Renal cortex interstitium (tissue), 11 donors: ENCODE data around the gene XYLT1. TPM values are rescaled to one million over a fixed set of nuclear protein-coding genes. Genes with fewer than 3 reads are reported as not detected.
A peak's percentile ranks its signal among the peaks of the same experiment; 100 is the strongest.
"Not testable (repeated sequence)": the region's sequence is repeated elsewhere in the genome, so short reads cannot be mapped to it uniquely, and the experiment has no call there.

Experiments
- DNase-seq, 11 donors: peaks; one replicate each; pipeline ENCODE4 v3.0.0-alpha.2; 2013; ENCODE audit warnings: low read depth in 9 of 11, low spot score in 4 of 11; ENCODE audit errors: extremely low read depth in 1 of 11
- polyA plus RNA-seq, 3 donors: library from polyadenylated mRNA; unstranded; fragments of 120-200 nt; gene quantifications; one replicate each; pipeline ENCODE4 v1.2.1, GENCODE V29; 2013; ENCODE audit not compliant: insufficient read length in 3 of 3

The XYLT1 gene
- polyA plus RNA-seq, 3 donors: 6.8 to 10.5 (median 7.8) TPM

- DNase-seq: no peak
Observed at GRCh38 chr16:17499223-17499902, 28.6 kb upstream of the XYLT1 start.

- DNase-seq: no peak
Observed at GRCh38 chr16:17497648-17498047, 26.9 kb upstream of the XYLT1 start.

DNA sequence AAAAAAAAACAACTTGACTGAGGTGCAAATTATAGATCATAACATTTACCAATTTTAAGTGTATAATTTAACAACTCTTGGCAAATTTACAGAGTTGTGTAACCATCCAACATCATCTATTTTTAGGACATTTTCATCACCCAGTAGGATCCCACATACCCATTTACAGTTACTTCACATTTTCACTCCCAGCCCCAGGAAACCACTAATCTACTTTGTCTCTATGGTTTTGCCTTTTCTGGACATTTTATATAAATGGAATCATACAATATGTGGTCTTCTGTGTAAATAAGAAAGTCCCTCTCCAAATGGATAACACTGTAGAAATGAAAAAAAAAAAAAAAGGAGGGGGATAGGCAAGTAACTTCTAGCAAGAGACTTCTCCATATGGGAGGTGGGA, 26.1 kb upstream of the XYLT1 start:
- DNase-seq: no peak

DNA sequence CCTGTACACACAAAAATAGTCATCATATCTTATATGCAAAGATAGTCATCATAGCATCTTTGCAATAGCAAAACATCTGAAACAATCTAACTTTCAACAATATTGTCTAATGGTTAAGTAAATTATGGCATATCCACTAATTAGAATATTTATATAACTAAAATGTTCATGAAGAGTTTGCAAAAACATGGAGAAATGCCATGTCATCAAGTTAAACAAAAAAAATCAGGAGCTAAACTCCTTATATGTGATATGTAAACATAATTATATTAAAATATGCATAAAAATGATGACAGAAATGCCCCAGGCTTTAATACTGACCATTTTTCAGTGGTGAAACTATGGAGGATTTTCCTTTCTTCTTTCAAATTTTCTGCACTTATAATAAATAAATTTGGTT, 22.3 kb upstream of the XYLT1 start:
- DNase-seq: no peak

DNA sequence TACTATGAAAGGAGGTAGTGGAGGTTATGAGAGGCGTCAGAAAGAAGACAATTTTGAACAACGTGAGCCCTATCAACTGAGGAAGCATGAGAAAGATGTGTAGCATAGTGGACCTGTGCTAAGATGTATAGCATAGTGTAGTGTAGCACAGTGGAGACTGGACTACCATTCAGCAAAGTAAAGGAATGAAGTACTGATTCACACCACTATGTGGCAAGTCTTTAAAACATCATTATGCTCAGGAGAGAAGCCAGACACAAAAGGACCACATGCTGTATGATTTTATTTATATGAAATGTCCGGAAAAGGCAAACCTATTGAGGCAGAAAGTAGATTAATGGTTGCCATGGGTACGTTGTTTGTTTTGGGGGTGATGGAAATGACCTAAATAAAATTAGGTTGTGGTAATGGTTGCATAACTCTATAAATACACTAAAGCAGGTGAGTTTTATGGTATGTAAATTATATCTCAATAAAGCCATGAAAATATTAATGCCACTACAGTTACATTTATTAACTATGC, 20.4 kb upstream of the XYLT1 start:
- no peak for DNase-seq

DNA sequence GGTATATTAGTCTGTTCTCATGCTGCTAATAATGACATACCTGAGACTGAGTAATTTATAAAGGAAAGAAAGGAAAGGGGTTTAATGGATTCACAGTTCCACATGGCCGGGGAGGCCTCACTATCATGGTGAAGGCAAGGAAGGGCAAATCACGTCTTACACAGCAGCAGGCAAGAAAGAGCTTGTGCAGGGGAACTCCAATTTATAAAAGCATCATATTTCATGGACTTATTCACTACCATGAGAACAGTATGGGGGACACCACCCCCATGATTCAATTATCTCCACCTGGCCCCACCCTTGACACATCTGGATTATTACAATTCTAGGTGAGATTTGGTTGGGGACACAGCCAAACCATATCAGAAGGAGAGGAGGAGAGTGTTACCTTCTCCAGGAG, 17.7 kb upstream of the XYLT1 start:
- no peak for DNase-seq

GRCh38 chr16:17483351-17483750, 12.6 kb upstream of the XYLT1 start:
- DNase-seq: no peak

DNA sequence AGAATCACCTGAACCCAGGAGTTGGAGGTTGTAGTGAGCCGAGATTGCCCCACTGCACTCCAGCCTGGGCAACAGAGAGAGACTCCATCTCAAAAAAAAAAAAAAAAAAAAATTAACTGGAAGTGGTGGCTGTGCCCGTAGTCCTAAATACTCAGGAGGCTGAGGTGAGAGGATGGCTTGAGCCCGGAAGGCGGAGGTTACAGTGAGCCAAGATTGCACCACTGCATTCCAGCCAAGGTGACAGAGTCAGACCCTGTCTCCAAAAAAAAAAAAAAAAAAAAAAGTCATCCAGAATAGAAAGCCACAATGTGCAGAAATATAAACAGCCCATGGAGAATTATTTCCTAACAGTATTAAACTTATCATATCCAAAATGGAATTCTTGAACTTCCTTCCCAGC, 11.6 kb upstream of the XYLT1 start:
- DNase-seq: not testable (repeated sequence)

DNA sequence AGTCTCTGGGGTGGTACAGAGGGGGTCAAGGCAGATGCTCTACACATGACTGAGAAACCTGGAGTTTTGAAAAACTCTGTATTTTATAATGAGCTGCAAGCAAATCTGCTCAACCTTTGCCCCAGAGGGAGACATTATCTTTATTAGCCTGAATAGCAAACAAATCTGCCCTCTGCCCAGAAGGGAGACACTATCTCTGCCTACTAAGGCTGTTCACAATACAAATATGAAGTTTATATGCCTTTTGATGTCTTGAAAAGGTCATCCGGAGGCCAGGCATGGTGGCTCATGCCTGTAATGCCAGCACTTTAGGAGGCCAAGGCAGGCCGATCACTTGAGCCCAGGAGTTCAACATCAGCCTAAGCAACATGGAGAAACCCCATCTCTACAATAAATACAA, 11.0 kb upstream of the XYLT1 start:
- no peak for DNase-seq

- DNase-seq: not testable (repeated sequence)
Observed at GRCh38 chr16:17477260-17477545, 6.4 kb upstream of the XYLT1 start.

- DNase-seq: peak in 4 of 11 donors; percentile 56 to 70 (median 67)
Observed at GRCh38 chr16:17476414-17477259, 5.9 kb upstream of the XYLT1 start.

DNA sequence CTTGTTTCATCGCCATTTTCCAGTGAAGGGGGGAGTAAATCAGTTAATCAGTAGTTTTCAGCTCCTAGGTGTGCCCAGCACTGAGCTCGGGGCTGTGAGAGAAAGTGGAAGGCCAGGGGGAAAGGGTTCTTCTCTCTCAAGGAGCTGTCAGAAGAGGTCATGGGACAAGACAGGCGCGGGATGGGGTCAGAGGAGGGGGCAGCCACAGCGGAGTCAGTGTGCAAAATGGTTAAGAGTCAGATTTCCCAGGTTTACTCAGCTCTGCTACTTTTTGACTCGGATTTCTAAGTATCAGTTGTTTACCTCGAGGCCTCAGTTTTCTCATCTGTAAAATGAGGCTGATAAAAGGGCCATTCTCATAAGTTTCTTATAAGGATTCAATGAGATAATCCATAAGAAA, 4.3 kb upstream of the XYLT1 start:
- DNase-seq: no peak

GRCh38 chr16:17474572-17474971, 3.8 kb upstream of the XYLT1 start:
- no peak for DNase-seq

GRCh38 chr16:17474037-17474436, 3.3 kb upstream of the XYLT1 start:
- no peak for DNase-seq

DNA sequence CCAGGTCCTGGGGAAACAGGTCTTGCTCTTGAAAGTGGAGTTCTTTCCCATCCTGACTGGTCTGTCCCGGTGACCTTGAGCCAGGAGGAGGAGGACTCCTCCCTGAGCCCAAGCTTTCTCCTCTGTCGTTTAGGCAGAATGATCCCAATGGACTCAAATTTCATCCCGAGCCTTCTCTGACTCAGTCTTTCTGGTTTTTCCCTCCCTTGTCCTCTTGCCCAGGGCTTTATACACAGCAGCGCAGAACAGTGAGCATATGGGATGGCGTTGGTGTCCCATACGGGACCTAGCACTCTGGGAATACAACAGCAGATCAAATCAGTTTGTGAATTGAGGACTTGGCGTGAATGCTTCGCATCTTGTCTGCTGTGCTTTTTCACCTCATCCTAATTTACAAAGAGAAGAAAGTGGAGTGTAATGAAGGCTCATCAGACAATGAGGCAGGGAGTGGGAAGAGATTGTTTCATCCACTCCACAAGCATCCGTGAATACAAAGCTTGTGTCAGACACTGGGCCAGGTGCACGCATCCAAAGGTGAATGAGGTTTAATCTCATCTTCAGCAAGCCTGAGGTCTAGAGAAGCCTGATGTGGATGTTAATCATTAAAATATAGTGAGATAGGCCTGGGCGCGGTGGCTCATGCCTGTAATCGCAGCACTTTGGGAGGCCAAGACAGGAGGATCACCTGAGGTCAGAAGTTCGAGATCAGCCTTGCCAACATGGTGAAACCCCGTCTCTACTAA, 1.1 kb upstream of the XYLT1 start:
- no peak for DNase-seq

GRCh38 chr16:17470182-17470907, 415 bp downstream of the XYLT1 start:
- no peak for DNase-seq

- DNase-seq: no peak
Observed at GRCh38 chr16:17469741-17470181, 999 bp downstream of the XYLT1 start.

DNA sequence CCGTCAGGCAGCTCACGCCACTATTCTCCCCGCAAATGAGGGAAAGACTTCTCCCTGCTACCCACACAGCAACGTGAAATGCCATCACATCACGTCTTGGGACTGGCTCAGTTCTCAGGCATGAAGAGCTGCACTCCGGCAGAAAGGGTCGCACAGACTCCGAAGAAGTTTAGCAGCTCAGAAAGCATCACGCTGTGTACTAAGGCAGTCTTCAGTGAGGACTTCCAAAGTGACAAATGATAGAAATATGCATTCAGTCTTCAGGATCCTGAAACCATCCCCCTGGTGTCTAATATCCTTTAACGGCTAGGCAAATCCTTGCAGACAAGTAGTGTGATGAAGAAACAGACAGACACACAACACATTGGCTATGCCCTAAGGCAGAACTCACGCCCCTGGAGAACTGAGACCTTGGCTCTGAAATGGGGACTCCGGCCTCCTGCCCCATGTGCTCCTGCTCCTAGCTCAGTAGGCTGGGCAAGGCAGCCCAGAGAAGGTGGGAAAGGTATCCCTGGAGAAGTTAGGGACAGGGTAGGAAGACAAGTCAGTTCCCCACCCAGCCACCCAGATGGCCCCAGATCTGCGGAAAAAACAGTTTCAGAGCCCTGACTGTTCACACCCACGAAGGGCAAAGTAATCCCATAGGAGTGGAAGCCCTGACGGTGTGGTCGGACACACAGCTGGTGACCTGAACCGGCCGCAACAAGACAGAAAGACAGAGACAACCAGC, 1.6 kb downstream of the XYLT1 start:
- DNase-seq: no peak

DNA sequence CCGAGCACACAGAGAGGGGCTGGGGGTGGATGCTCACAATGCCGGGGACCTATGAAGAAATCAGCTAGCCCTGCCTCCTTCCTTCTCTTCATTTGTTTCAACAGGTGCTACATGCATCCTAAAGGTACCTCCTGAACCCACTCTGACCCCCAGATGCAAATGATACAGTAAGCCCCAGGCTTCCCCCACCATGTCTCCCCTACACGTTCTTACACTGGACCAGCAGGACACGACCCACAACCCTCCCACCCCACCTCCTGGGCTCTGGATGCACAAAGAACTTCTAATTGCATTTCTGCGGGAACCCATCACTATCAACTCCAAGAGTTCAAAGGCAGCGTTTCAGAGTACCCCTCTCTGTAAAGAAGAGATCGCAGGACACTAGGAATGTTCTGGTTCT, 2.1 kb downstream of the XYLT1 start:
- DNase-seq: no peak
